Endothelial cell of umbilical vein (primary cell): ENCODE measurements around the gene FBXL17. TPM values are rescaled to one million over a fixed set of nuclear protein-coding genes. Genes with fewer than 3 reads are reported as not detected.

Source experiments
- BruUV-seq: library from RNA; stranded (reverse); fragments of 400-500 nt; replicated peaks from 2 replicates; lab custom pipeline; 2021; lab: Mats Ljungman, UMichigan
- CTCF ChIA-PET: fragments of 300-600, 350-600 bp; sonication (Branson Sonifier 250); formaldehyde crosslinking; loops from one replicate; lab custom pipeline; 2021; ENCODE audit warnings: antibody characterized with exemption, inconsistent platforms; lab: Charles Lee
- POLR2A ChIA-PET: fragments of 300-600, 350-600 bp; sonication (Branson Sonifier 250); formaldehyde crosslinking; loops from one replicate; lab custom pipeline; 2021; ENCODE audit warnings: antibody characterized with exemption, inconsistent platforms; lab: Charles Lee
- DNase-seq: peaks from one replicate; pipeline ENCODE4 v3.0.0-alpha.2; 2011; ENCODE audit warnings: low read depth, low spot score
- FAIRE-seq: peaks from 2 replicates; lab custom pipeline; 2011; peaks lifted over from hg19 to GRCh38; lab: Jason Lieb, UNC
- H2AFZ ChIP-seq: 2 replicates; pipeline ENCODE4 v1.6.0; 2012; ENCODE audit warnings: low read depth, low read length, control low read depth, inconsistent platforms
- H3K27ac ChIP-seq: 2 replicates; pipeline ENCODE4 v1.5.1; 2011; ENCODE audit warnings: low read depth, mild to moderate bottlenecking, control low read depth, low read length, moderate library complexity; ENCODE audit not compliant: insufficient read depth
- H3K27me3 ChIP-seq, 2 experiments: 2 replicates each; pipeline versions ENCODE4 v1.6.0 to v1.6.1; 2011; ENCODE audit warnings: low read length in 2 of 2, mixed read lengths in 1 of 2; ENCODE audit not compliant: control insufficient read depth in 2 of 2, insufficient read depth in 2 of 2
- H3K36me3 ChIP-seq, 2 experiments: 2 replicates in 1 of 2; 3 replicates in 1 of 2; pipeline ENCODE4 v1.5.1; 2011; ENCODE audit warnings: low read length in 2 of 2, mild to moderate bottlenecking in 1 of 2, moderate library complexity in 1 of 2; ENCODE audit not compliant: control insufficient read depth in 2 of 2, insufficient read depth in 2 of 2; ENCODE audit errors: extremely low read depth in 1 of 2
- H3K4me1 ChIP-seq: 3 replicates; pipeline ENCODE4 v1.5.1; 2011; ENCODE audit warnings: mild to moderate bottlenecking, low read length; ENCODE audit not compliant: control insufficient read depth, insufficient read depth; ENCODE audit errors: extremely low read depth
- H3K4me2 ChIP-seq: 2 replicates; pipeline ENCODE4 v1.6.1; 2011; ENCODE audit warnings: low read length, control low read depth, mixed read lengths; ENCODE audit not compliant: insufficient read depth
- H3K4me3 ChIP-seq, 3 experiments: fragments of 200-600 bp in 1 of 3; sonication (generic), shearing (Covaris generic) in 1 of 3; replicated peaks in 1 of 3; 2 replicates each; pipeline ENCODE4 v1.5.1; 2011 to 2016; ENCODE audit warnings: control low read depth in 3 of 3, low read length in 3 of 3, mild to moderate bottlenecking in 2 of 3, inconsistent platforms in 1 of 3, low read depth in 1 of 3, moderate library complexity in 1 of 3; ENCODE audit not compliant: insufficient read depth in 1 of 3
- H3K79me2 ChIP-seq: 2 replicates; pipeline ENCODE4 v1.6.0; 2012; ENCODE audit warnings: low read length, inconsistent platforms; ENCODE audit not compliant: control insufficient read depth, insufficient read depth
- H3K9ac ChIP-seq: replicated peaks from 2 replicates; pipeline ENCODE3; 2011; ENCODE audit warnings: low read length, control low read depth; ENCODE audit not compliant: insufficient read depth; ENCODE audit errors: extremely low read depth
- H3K9me1 ChIP-seq: replicated peaks from 3 replicates; pipeline ENCODE4 v1.6.0; 2011; ENCODE audit warnings: mild to moderate bottlenecking, low read length; ENCODE audit not compliant: control insufficient read depth, insufficient read depth; ENCODE audit errors: extremely low read depth
- H3K9me3 ChIP-seq: replicated peaks from 2 replicates; pipeline ENCODE4 v1.5.1; 2012; ENCODE audit warnings: low read length, inconsistent platforms; ENCODE audit not compliant: control insufficient read depth, insufficient read depth
- H4K20me1 ChIP-seq: replicated peaks from 2 replicates; pipeline ENCODE3; 2011; ENCODE audit warnings: mild to moderate bottlenecking, low read length; ENCODE audit not compliant: control insufficient read depth, insufficient read depth; ENCODE audit errors: extremely low read depth
- CTCF ChIP-seq, 2 donors: IDR thresholded peaks; 1 replicate in 1 of 2; 2 replicates in 1 of 2; pipeline ENCODE4 v1.5.1; 2011; ENCODE audit warnings: low read length in 2 of 2, mild to moderate bottlenecking in 2 of 2, moderate library complexity in 2 of 2, control low read depth in 1 of 2, inconsistent platforms in 1 of 2, low read depth in 1 of 2; ENCODE audit not compliant: insufficient read depth in 1 of 2; ENCODE audit errors: extremely low read depth in 1 of 2
- EZH2 ChIP-seq: IDR thresholded peaks from 2 replicates; pipeline ENCODE4 v1.6.1; 2012; ENCODE audit warnings: borderline replicate concordance, low read depth, mild to moderate bottlenecking, moderate library complexity, low read length, inconsistent platforms; ENCODE audit not compliant: severe bottlenecking
- FOS ChIP-seq: IDR thresholded peaks from 2 replicates; pipeline ENCODE4 v1.6.1; 2011; ENCODE audit warnings: mild to moderate bottlenecking, low read length, moderate library complexity, borderline replicate concordance; ENCODE audit not compliant: insufficient read depth
- GATA2 ChIP-seq: IDR thresholded peaks from 2 replicates; pipeline ENCODE4 v1.7.0; 2011; ENCODE audit warnings: low read depth, mild to moderate bottlenecking, moderate library complexity, mixed read lengths, low read length; ENCODE audit not compliant: insufficient read length, insufficient read depth
- JUN ChIP-seq: IDR thresholded peaks from 2 replicates; pipeline ENCODE4 v1.6.1; 2011; ENCODE audit warnings: borderline replicate concordance, low read depth; ENCODE audit not compliant: insufficient read length, insufficient read depth
- MAX ChIP-seq: IDR thresholded peaks from 2 replicates; pipeline ENCODE4 v1.6.1; 2011; ENCODE audit not compliant: insufficient read depth, insufficient read length
- MYC ChIP-seq: IDR thresholded peaks from one replicate; pipeline ENCODE4 v1.6.1; 2011; ENCODE audit warnings: mild to moderate bottlenecking, low read depth, low read length
- POLR2A ChIP-seq: IDR thresholded peaks from 2 replicates; pipeline ENCODE4 v1.6.1; 2012; ENCODE audit warnings: low read depth, mild to moderate bottlenecking, control low read depth, low read length
- POLR2AphosphoS5 ChIP-seq: IDR thresholded peaks from 2 replicates; pipeline ENCODE4 v1.6.1; 2012; ENCODE audit warnings: low read depth, mild to moderate bottlenecking, control low read depth, low read length, moderate library complexity; ENCODE audit not compliant: insufficient read depth
- dilution Hi-C: fragments of 300-500 bp; cut with MboI; formaldehyde crosslinking; loops from one replicate; pipeline ENCODE4 v1.15.0; 2019; ENCODE audit warnings: low sequenced_read_pairs; ENCODE audit not compliant: extremely low pct_ligation_motif_present
- intact Hi-C: fragments of 100-400 bp; cut with micrococcal nuclease; formaldehyde crosslinking; loops from one replicate; pipeline ENCODE4 v1.10.0; 2022
- polyA plus RNA-seq, 4 experiments: library from polyadenylated mRNA; depleted of rRNA in 3 of 4; stranded (reverse) in 3 of 4; unstranded in 1 of 4; fragments of >200 nt; gene quantifications; 2 replicates each; pipeline versions ENCODE4 v1.2.1 to v1.2.3, GENCODE V29; 2011 to 2012; ENCODE audit warnings: missing spikeins in 1 of 4
- total RNA-seq: library from RNA; stranded (reverse); gene quantifications from 2 replicates; pipeline ENCODE4 v1.2.3, GENCODE V29; 2021

FBXL17 gene
- total and polyA plus RNA-seq, 2 donors (not counting 3 experiments of a cell fraction or from before 2014, with no cell fraction given) = 2.7 to 8.8 TPM

- no peaks in the 10 kb centered on the region for H4K20me1 ChIP-seq
- H3K4me3 ChIP-seq = no peak overlapping the region
- intact Hi-C loops = no loop called here
- BruUV-seq = no TSS peak
- H3K9ac ChIP-seq = no peak overlapping the region
- no peaks in the 10 kb centered on the region for H3K4me1 ChIP-seq
- no peaks in the 10 kb centered on the region for H3K9me1 ChIP-seq
- no peaks in the 10 kb centered on the region for H3K27me3 ChIP-seq
- no peak overlapping the region for H2AFZ ChIP-seq
- H3K4me2 ChIP-seq = no peak overlapping the region
- FAIRE-seq = no peak
- H3K27ac ChIP-seq = no peak overlapping the region
- no peak for DNase-seq
- H3K9me3 ChIP-seq = no peaks in the 10 kb centered on the region
- dilution Hi-C loops = no loop called here
- CTCF ChIA-PET = interaction anchor here (7.3 kb wide), 1 partner anchor 80 kb away, joined by 317 read pairs; no protein-coding TSS in a partner anchor
- POLR2A ChIA-PET = interaction anchor here (0.6 kb wide), 1 partner anchor 264 kb away, joined by 3 read pairs; no protein-coding TSS in a partner anchor
- no peaks in the 10 kb centered on the region for H3K36me3 ChIP-seq
- TF ChIP-seq CTCF (IDR thresholded peaks at IDR 0.05; ENCODE audit: extremely low read depth in 1 of 2, insufficient read depth in 1 of 2, low read depth in 1 of 2, low read length in 2 of 2) = no peak
- no peak for TF ChIP-seq EZH2
- no peak for TF ChIP-seq MYC
- TF ChIP-seq GATA2 = no peak
- TF ChIP-seq JUN = no peak
- TF ChIP-seq POLR2AphosphoS5 = no peak
- no peak for TF ChIP-seq POLR2A
- TF ChIP-seq MAX = no peak
- TF ChIP-seq FOS = no peak
- no peaks in the 10 kb centered on the region for H3K79me2 ChIP-seq
Observed at GRCh38 chr5:108340131-108340530, 41.8 kb downstream of the FBXL17 start.
